HG03139 (cell line): ENCODE measurements around the gene AP4B1.

Experiments
- ATAC-seq: cut with Tn5 transposase; IDR thresholded peaks from one replicate; pipeline ENCODE4 v1.9.1; 2021; ENCODE audit not compliant: unreplicated experiment

AP4B1 gene

DNA sequence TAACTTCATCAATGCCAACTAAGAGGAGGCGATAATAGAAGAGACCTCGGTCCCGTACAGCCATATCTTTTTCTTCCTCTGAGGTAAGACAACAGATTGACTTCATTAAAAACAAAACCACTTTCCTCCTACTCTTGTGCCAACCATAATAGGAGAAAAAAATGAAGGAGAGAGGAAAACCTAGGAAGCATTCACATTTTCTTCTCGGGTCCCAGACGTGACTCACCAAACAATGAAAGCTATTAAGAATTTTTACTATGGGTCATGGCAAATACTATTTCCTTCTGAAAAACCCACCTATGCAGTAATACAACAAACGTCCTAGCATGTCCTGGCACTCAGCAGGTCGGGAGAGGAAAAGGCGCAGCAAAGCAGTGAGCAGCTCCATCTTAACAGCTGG is 8.6 kb downstream of the AP4B1 start:
- ATAC-seq, result no peak

DNA sequence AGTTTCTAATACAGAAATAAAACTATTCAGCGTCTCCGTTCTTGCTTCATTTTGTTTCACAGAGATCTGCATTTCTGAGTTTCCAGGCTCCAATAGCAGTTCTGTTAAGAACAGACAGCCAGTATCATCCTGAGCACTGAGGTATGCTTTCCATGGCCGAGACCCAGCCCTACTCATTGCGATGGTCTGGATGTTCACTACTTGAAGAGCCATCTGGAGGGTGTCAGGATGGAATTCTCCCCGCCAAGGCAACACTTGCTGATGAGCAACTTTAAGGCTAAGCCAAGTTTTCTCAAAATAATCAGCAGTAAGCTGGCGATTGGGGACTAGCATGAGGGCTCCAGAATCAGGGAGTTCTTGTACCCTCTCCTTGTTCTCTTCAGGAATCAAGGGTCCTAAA is 9.5 kb downstream of the AP4B1 start:
- ATAC-seq, result no peak

GRCh38 chr1:113893267-113893666 is 11.3 kb downstream of the AP4B1 start:
- no peak for ATAC-seq

DNA sequence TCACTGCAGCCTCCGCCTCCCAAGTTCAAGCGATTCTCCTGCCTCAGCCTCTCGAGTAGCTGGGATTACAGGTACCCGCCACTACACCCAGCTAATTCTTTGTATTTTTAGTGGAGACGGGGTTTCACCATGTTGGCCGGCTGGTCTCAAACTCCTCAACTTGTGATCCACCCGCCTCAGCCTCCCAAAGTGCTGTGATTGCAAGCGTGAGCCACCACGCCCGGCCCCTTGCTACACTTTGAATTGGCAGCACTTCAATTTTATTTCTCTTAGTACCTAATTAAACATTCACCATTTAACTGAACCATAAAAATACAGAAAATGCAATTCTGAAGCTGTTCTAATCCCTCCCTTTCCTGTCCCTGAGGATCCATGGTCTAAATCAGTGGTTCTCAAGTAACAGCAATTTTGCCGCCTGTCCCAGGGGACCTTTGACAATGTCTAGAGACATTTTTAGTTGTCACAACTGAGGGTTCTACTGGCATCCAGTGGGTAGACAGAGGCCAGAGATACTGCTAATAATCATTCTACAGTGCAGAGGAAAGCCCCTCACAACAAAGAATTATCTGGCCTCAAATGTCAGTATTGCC is 12.9 kb downstream of the AP4B1 start:
- ATAC-seq, result no peak

- no peak for ATAC-seq
These were observed 13.8 kb downstream of the AP4B1 start for GRCh38 chr1:113890816-113891215.

DNA sequence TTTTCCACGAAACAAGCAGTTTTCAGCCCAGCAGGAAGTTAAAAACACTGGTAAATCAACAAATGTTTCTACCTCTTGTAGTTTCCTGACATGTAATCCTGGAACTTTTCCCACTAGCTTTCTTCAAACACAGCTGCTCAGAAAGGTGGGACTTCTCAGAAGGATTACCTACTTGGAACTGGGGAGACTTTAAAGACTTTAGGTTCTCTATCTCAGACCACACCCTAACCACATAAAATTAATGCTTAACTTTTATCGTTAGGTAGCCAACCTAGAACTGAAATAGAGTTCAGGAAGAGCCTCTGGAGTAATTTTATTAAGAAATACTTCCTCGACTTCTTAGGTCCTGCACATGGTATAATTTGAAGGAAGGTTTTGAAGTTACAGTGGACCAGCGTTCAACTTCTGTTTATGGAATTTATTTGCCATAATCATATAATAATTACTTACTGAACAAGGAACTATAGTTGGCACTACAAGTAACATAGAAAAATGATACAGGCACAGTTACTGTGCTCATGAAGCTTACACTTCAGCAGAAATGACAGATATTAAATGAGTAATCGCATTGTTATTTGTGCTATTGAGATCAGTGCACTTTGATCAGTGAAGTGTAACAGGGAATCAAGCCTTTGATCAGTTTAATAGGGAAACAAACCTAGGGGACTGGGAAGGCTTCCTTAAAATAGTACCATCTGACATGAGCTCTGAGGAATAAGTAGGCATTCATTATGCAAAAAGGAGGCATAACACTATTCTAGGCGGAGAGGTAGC is 17.0 kb downstream of the AP4B1 start, which contains the start of gene BCL2L15:
BCL2L15 (minus strand) TSS at position 180 of the 774 bp plus-strand sequence. CDS start 206 bp downstream, outside the sequence.
- ATAC-seq, result no peak

GRCh38 chr1:113886417-113887401 is 17.9 kb downstream of the AP4B1 start:
- ATAC-seq, result no peak

DNA sequence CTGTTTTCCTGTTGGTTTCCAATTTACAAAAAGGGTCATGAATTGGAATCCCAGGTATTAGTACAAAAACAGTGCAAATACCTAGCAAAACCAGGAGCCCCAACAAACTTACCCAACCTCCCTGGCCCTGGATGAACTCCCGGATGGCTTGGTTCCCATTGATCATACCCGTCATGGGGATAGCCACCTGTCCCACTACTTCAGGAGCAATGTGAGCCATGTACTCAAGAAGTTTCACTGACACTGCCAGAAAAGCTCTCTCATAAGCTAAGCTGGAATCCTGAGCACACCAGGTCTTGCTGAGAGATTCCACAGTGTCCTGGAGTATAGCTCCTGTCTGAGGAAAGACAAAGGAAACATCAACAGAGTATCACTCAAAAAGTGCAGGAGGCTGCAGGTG is 22.9 kb downstream of the AP4B1 start:
- no peak for ATAC-seq

DNA sequence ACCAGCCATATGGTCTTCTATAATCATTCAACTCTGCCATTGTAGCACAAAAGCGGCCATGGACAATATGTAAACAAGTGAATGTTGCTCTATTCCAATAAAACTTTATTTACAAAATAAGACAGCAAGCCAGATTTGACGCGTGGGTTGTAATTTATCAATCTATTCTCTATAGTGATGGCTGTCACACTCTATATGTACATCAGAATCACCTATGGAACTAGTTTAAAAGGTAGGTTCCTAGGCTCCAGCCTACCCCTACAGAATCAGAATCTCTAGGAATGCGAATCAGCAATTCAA is 24.9 kb downstream of the AP4B1 start:
- no peak for ATAC-seq

- ATAC-seq, result no peak
These were observed 28.4 kb downstream of the AP4B1 start for GRCh38 chr1:113876176-113876575.

DNA sequence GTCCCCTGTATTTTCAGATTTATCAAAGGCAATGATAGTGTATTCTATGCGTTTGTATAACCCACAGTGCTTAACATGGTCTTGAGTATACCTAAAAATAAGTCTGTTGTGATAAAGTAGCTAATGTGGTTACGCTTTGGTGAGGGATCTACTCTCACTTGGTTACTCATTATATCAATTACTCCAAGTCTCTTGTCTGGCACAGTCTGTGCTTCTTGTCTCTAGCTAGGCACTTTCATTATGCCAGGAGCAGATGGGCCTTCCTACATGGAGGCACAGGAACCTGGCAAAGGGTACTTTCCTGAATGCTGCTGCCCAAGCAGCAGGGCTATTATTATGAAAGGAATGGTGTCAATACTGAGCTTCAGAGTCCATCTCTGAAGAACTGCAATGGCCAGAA is 28.9 kb downstream of the AP4B1 start:
- peak; percentile 39 for ATAC-seq

GRCh38 chr1:113874012-113874879 is 30.4 kb downstream of the AP4B1 start:
- no peak for ATAC-seq

- no peak for ATAC-seq
These were observed 32.2 kb downstream of the AP4B1 start for GRCh38 chr1:113872219-113872935.

DNA sequence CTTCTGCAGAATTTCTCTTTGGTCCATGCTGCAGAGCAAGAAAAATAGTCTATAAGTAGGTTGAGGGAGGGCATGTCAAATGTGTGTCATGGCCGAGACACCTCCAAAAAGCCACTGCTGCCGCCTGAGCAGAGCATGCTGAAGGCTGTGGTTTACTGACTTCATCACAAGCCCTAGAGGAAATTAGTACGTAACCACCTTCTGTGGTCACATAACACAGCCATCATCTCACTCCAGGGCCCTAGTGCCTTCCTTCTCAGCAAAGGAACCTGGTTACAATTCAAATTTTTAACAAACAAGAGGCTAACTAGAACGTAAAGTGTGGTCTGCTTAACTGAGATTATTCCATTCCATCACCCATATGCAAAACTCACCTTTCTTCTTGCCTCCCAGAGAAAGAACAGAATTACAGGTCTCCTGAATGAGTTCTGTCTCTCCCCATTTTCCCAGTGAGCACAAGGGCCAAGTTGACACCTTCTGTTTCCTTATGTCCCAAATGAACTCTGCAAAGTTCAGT is 32.9 kb downstream of the AP4B1 start, which contains the start of gene PTPN22:
PTPN22 (minus strand) TSS at position 116 of the 517 bp plus-strand sequence.
- peak; percentile 85 for ATAC-seq

- no peak for ATAC-seq
These were observed 33.8 kb downstream of the AP4B1 start for GRCh38 chr1:113870778-113871177.

GRCh38 chr1:113868387-113869083 is 36.1 kb downstream of the AP4B1 start:
- no peak for ATAC-seq

DNA sequence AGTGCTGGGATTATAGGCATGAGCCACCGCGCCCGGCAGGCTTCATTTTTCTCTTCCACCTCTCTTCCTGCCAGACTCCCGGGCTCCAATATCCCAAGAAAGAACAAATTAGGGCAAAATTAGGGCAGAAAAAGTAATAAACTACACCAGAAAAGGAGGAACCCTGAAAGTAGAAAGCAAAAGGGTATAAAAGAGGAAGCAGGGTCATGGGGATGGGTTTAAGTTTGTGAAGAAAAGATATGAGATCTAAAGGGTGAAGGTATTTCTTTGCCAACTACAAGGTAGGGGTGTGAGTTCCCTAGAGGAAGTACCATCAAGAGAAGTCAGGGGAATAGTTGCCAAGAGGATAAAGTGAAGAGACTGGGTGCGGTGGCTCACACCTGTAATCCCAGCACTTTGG is 43.0 kb downstream of the AP4B1 start:
- ATAC-seq, result no peak

DNA sequence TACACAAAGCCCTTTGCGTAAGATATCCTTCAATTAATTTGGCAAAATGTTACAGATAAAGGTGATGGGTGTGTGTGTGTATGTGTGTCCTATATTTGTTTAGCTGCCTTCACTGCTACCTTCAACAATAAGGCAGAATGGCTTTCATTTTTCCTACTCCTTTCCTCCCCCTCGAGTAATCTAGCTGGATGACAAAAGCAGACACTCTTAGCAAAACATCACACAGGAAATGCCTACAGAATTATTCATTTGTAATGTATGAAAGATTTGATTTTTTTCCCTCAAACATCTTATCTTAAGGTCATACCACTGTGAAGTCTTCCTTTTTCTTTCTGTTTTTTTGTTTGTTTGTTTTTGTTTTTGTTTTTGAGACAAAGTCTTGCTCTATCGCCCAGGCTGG is 43.7 kb downstream of the AP4B1 start:
- no peak for ATAC-seq
